OCI-LY1 (cell line): ENCODE measurements around the gene SF3B2.

ENCODE experiments used
- H2AFZ ChIP-seq: fragments of 200-600 bp; sonication (generic), shearing (Covaris generic); 2 replicates; pipeline ENCODE4 v1.6.0; 2014; ENCODE audit warnings: antibody characterized with exemption, mild to moderate bottlenecking, low read length
- H3F3A ChIP-seq: fragments of 200-600 bp; sonication (generic), shearing (Covaris generic); 2 replicates; pipeline ENCODE4 v1.6.0; 2014; ENCODE audit warnings: mild to moderate bottlenecking, antibody characterized with exemption, low read length, moderate library complexity; ENCODE audit not compliant: insufficient read depth
- H3K27ac ChIP-seq: fragments of 200-600 bp; sonication (generic); 2 replicates; pipeline ENCODE4 v1.5.1; 2014; ENCODE audit warnings: low read length, mixed run types, mild to moderate bottlenecking, low read depth; ENCODE audit not compliant: poor library complexity, severe bottlenecking
- H3K27me3 ChIP-seq: fragments of 200-600 bp; sonication (generic); 2 replicates; pipeline ENCODE4 v1.6.0; 2014; ENCODE audit warnings: antibody characterized with exemption, mild to moderate bottlenecking, low read length, moderate library complexity; ENCODE audit not compliant: insufficient read depth
- H3K36me3 ChIP-seq: fragments of 200-600 bp; sonication (generic); 2 replicates; pipeline ENCODE4 v1.6.1; 2014; ENCODE audit warnings: mild to moderate bottlenecking, antibody characterized with exemption, low read length, moderate library complexity, mixed read lengths; ENCODE audit not compliant: insufficient read depth
- H3K4me1 ChIP-seq: fragments of 200-600 bp; sonication (generic); 2 replicates; pipeline ENCODE4 v1.5.1; 2014; ENCODE audit warnings: mild to moderate bottlenecking, low read length, moderate library complexity; ENCODE audit not compliant: insufficient read depth, severe bottlenecking
- H3K4me2 ChIP-seq: fragments of 200-600 bp; sonication (generic), shearing (Covaris generic); 2 replicates; pipeline ENCODE4 v1.6.1; 2014; ENCODE audit warnings: low read length
- H3K4me3 ChIP-seq: fragments of 200-600 bp; sonication (generic); 2 replicates; pipeline ENCODE4 v1.5.1; 2014; ENCODE audit warnings: low read length, low read depth, mild to moderate bottlenecking, mixed read lengths; ENCODE audit not compliant: poor library complexity, severe bottlenecking
- H3K79me2 ChIP-seq: fragments of 200-600 bp; shearing (Covaris generic); 2 replicates; pipeline ENCODE4 v1.6.1; 2016; ENCODE audit warnings: mixed run types, low read length, mixed read lengths; ENCODE audit not compliant: insufficient read depth
- H3K9ac ChIP-seq: fragments of 200-600 bp; sonication (generic), shearing (Covaris generic); 2 replicates; pipeline ENCODE4 v1.6.1; 2014; ENCODE audit warnings: mild to moderate bottlenecking, low read length, mixed read lengths
- H3K9me2 ChIP-seq: fragments of 200-600 bp; sonication (generic), shearing (Covaris generic); 2 replicates; pipeline ENCODE4 v1.6.1; 2014; ENCODE audit warnings: low read depth, mild to moderate bottlenecking, low read length, mixed read lengths
- H3K9me3 ChIP-seq: fragments of 200-600 bp; shearing (Covaris generic); 2 replicates; pipeline ENCODE4 v1.6.1; 2014; ENCODE audit warnings: low read length, mixed read lengths
- H4K20me1 ChIP-seq: fragments of 200-600 bp; sonication (generic), shearing (Covaris generic); 2 replicates; pipeline ENCODE4 v1.6.0; 2016; ENCODE audit warnings: mild to moderate bottlenecking, low read length; ENCODE audit not compliant: insufficient read depth
- EZH2 ChIP-seq: fragments of 200-600 bp; sonication (generic), shearing (Covaris generic); IDR thresholded peaks from 2 replicates; pipeline ENCODE4 v1.8.0; 2017; ENCODE audit warnings: borderline replicate concordance, mixed run types, mild to moderate bottlenecking, antibody characterized with exemption, low read length, moderate library complexity, mixed read lengths
- TF ChIP-seq, protein P1 (sequence below): fragments of 200-600 bp; sonication (generic), shearing (Covaris generic); IDR thresholded peaks from 2 replicates; pipeline ENCODE4 v1.5.1; 2017; ENCODE audit warnings: mild to moderate bottlenecking, antibody characterized with exemption, low read length, moderate library complexity, mixed read lengths

SF3B2 gene

DNA sequence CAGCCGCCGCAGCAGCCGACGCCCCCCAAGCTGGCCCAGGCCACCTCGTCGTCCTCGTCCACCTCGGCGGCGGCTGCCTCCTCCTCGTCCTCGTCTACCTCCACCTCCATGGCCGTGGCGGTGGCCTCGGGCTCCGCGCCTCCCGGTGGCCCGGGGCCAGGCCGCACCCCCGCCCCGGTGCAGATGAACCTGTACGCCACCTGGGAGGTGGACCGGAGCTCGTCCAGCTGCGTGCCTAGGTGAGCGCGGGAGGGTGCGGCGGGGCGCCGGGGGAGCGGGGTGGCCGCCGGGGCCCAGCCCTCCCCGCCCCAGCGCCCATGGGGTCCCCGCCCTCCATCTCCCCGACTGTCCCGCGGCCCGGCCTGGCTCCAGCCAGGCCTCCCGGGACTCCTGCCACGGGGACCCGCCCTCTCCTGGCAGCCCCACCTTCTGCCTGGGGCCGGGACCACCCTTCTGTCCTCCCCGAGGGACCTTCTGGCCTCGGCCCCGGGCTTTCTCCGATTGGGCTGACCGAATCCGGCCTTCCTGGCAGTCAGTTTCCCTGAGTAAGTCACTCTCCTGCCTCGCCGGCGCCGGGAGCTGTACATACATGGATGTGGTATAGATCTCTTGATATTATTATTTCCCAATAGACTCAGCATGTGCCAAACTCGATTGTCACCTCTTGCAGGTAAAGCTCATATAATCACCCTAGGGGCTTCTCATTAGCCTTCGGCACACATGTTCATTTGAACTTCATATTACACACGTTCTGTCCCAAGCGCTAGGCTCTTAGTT is 18.6 kb downstream of the SF3B2 start:
- Histone ChIP-seq H4K20me1 (no peaks in the 10 kb centered on the region), H3K9me2 (no peaks in the 10 kb centered on the region), H3K27me3 (no peaks in the 10 kb centered on the region), H3K27ac (peak overlapping the region; percentile 81), H3K4me1 (peaks cover 52% of the 10 kb centered on the region), H3K9ac (peak overlapping the region; percentile 91), H2AFZ (no peak overlapping the region), H3K9me3 (no peaks in the 10 kb centered on the region), H3K79me2 (peaks cover 25% of the 10 kb centered on the region), H3K4me2 (peak overlapping the region; percentile 78), H3F3A (peaks cover 11% of the 10 kb centered on the region; the same call in 1 of the 2 replicates), H3K36me3 (peaks cover 61% of the 10 kb centered on the region), H3K4me3 (peak overlapping the region; percentile 89)
- no peak for TF ChIP-seq EZH2
- TF ChIP-seq, protein P1, sequence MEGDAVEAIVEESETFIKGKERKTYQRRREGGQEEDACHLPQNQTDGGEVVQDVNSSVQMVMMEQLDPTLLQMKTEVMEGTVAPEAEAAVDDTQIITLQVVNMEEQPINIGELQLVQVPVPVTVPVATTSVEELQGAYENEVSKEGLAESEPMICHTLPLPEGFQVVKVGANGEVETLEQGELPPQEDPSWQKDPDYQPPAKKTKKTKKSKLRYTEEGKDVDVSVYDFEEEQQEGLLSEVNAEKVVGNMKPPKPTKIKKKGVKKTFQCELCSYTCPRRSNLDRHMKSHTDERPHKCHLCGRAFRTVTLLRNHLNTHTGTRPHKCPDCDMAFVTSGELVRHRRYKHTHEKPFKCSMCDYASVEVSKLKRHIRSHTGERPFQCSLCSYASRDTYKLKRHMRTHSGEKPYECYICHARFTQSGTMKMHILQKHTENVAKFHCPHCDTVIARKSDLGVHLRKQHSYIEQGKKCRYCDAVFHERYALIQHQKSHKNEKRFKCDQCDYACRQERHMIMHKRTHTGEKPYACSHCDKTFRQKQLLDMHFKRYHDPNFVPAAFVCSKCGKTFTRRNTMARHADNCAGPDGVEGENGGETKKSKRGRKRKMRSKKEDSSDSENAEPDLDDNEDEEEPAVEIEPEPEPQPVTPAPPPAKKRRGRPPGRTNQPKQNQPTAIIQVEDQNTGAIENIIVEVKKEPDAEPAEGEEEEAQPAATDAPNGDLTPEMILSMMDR, result no peak

DNA sequence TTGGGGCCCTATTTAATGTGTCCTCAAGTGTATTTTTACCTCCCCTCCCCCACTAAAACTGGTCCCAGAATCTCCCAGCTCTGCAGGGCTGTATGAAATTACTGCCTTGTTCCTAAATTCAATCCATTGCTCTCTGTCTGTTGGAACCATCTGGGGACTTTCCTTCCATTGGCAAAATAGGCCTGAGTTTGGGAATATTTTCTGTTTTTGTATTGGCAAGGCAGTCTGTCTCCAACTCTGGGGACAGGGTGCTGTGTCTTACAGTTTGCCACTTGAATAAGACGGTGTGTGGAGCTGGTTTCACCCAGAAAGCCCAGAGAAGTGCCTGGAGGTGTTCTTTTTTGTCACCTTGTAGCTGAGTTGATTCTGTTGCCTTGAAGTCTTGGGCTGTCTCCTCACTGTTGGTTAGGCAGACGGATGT is 19.2 kb downstream of the SF3B2 start:
- H3K4me3 ChIP-seq, result peak overlapping the region; percentile 89
- H3K27ac ChIP-seq, result peak overlapping the region; percentile 81
- H2AFZ ChIP-seq, result no peak overlapping the region
- H3K4me1 ChIP-seq, result peaks cover 52% of the 10 kb centered on the region
- peaks cover 29% of the 10 kb centered on the region for H3K79me2 ChIP-seq
- H3F3A ChIP-seq, result peaks cover 11% of the 10 kb centered on the region; the same call in 1 of the 2 replicates
- H3K27me3 ChIP-seq, result no peaks in the 10 kb centered on the region
- no peaks in the 10 kb centered on the region for H3K9me3 ChIP-seq
- TF ChIP-seq, protein P1, result no peak
- TF ChIP-seq EZH2, result no peak
- peaks cover 61% of the 10 kb centered on the region for H3K36me3 ChIP-seq
- peak overlapping the region; percentile 78 for H3K4me2 ChIP-seq
- peak overlapping the region; percentile 91 for H3K9ac ChIP-seq
- H4K20me1 ChIP-seq, result no peaks in the 10 kb centered on the region
- H3K9me2 ChIP-seq, result no peaks in the 10 kb centered on the region

DNA sequence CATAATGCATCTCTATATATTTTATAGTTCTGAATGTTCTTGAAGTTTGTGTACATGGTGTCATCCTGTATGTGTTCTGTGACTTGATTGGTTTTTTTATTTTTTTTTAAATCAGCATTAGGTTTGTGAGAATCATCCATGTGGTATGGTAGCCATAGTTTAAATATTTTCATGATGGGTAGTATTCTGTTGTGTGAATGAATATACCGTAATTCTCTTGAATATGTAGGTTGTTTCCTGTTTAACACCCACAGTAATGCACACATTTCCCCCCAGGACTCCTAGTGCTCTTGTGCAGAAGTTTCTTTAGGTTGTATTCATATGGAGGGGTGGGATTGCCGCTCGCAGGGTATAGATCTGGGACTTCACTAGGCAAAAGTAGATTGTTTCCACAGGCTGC is 19.9 kb downstream of the SF3B2 start:
- Histone ChIP-seq H3K9ac (peak overlapping the region; percentile 91), H3K9me2 (no peaks in the 10 kb centered on the region), H3K4me1 (peaks cover 53% of the 10 kb centered on the region), H2AFZ (no peak overlapping the region), H3K27me3 (no peaks in the 10 kb centered on the region), H3K27ac (peak overlapping the region; percentile 81), H4K20me1 (no peaks in the 10 kb centered on the region), H3K9me3 (no peaks in the 10 kb centered on the region), H3K4me3 (peak overlapping the region; percentile 89), H3K79me2 (peaks cover 35% of the 10 kb centered on the region), H3K36me3 (peaks cover 61% of the 10 kb centered on the region), H3K4me2 (peak overlapping the region; percentile 78), H3F3A (peaks cover 11% of the 10 kb centered on the region; the same call in 1 of the 2 replicates)
- TF ChIP-seq EZH2, result no peak
- TF ChIP-seq, protein P1, result no peak
